ENCODE measurements around the gene CENPF. TPM values are rescaled to one million over a fixed set of nuclear protein-coding genes. Genes with fewer than 3 reads are reported as not detected.

CENPF gene
- total and polyA plus RNA-seq, 11 donors = 0.04 to 8.8 (median 0.70) TPM

DNA sequence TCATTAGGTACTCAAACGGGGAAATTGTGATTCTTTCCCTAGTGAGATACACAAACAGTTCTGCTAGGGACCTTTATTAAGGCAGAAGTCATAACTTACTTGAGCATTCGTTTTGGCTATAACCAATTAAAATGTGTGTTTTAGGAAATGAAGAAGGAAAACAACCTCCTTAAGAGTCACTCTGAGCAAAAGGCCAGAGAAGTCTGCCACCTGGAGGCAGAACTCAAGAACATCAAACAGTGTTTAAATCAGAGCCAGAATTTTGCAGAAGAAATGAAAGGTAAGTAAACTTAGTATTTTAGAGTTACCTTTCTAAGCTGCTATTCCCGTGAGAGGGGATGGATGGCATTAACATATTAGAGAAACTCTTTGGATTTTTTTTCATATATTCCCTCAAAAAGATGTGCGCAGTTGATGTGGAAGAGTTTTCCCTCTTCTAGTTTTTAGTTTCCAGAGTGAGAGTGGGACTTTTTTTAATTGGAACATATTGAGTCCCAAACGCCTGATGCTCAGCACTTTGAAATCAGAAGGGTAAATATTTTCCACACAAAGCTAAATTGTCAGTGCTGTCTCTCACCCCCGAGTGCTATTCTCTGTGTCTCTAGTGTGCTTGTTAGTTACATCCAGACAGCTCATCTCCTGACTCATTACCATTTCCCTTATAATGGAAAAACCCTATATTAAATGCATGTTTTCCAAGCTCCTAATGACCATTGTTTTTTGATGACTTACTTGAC lies 34.9 kb downstream of the CENPF start:
- no peak for DNase-seq
- Histone ChIP-seq H3K9me3 (no peaks in the 10 kb centered on the region), H3K4me1 (no peaks in the 10 kb centered on the region), H3K27me3 (no peaks in the 10 kb centered on the region), H3K36me3 (peaks cover 0 to 18% (median 0%) of the 10 kb centered on the region in 9 donors), H3K27ac (no peak overlapping the region), H3K4me3 (no peak overlapping the region)
- intact Hi-C loops (cut with DNase I) = loop anchor here in 4 of 10 donors (5.0 to 10.0 kb wide), 3 partner anchors 426 to 887 kb away; no protein-coding TSS in a partner anchor
- TF ChIP-seq, protein P1, sequence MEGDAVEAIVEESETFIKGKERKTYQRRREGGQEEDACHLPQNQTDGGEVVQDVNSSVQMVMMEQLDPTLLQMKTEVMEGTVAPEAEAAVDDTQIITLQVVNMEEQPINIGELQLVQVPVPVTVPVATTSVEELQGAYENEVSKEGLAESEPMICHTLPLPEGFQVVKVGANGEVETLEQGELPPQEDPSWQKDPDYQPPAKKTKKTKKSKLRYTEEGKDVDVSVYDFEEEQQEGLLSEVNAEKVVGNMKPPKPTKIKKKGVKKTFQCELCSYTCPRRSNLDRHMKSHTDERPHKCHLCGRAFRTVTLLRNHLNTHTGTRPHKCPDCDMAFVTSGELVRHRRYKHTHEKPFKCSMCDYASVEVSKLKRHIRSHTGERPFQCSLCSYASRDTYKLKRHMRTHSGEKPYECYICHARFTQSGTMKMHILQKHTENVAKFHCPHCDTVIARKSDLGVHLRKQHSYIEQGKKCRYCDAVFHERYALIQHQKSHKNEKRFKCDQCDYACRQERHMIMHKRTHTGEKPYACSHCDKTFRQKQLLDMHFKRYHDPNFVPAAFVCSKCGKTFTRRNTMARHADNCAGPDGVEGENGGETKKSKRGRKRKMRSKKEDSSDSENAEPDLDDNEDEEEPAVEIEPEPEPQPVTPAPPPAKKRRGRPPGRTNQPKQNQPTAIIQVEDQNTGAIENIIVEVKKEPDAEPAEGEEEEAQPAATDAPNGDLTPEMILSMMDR (IDR thresholded peaks at IDR 0.05) = peak; percentile 46 to 75 (median 60)
- TF ChIP-seq POLR2A (IDR thresholded peaks at IDR 0.05) = no peak
- ATAC-seq = no peak
- 73 to 81% (median 79%) methylated on average over 6 of the region's 6 CpGs for WGBS, 4 donors

DNA sequence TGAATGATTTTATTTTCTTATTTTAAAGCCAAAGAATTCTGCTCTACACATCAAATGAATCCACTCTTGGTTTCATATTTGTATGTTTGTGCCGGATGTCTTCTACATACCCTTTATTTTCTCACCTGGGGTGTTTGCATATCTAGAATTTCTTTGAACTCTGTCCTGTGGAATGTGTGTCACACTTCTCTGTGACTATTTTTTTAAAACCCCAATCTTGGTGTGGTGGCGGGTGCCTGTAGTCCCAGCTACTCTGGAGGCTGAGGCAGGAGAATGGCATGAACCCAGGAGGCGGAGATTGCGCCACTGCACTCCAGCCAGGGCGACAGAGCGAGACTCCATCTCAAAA lies 35.4 kb downstream of the CENPF start:
- no peak for DNase-seq
- intact Hi-C loops (cut with DNase I) = loop anchor here in 4 of 10 donors (5.0 to 10.0 kb wide), 3 partner anchors 426 to 886 kb away; no protein-coding TSS in a partner anchor
- Histone ChIP-seq H3K36me3 (peaks cover 0 to 14% (median 0%) of the 10 kb centered on the region in 9 donors), H3K9me3 (no peaks in the 10 kb centered on the region), H3K4me1 (no peaks in the 10 kb centered on the region), H3K27me3 (no peaks in the 10 kb centered on the region), H3K4me3 (no peak overlapping the region), H3K27ac (no peak overlapping the region)
- ATAC-seq = no peak
- TF ChIP-seq, protein P1 (IDR thresholded peaks at IDR 0.05) = no peak
- no peak for TF ChIP-seq POLR2A (IDR thresholded peaks at IDR 0.05)
- WGBS, 4 donors = 89 to 98% (median 98%) methylated on average over 6 of the region's 6 CpGs

DNA sequence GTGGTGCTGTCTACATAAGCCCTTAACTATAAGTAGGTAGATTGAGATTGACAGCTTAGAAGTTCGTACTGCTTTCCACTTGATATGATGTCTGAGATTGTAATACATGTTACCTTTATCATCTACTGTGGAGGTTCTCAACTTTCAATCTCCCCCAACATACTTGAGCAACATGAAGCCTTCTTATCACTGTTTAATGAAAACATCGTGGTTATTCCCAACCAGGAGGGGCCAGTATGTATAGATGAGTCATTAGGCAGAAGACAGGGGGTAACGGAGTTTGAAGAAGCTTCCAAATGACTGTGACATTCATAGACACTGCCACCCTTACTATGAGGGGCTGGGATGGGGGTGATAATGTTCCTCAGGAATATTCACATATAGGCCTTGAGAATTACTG lies 36.0 kb downstream of the CENPF start:
- no peak for DNase-seq
- 82 to 87% (median 85%) methylated on average over 3 of the region's 3 CpGs for WGBS, 4 donors
- intact Hi-C loops (cut with DNase I) = loop anchor here in 4 of 10 donors (5.0 to 10.0 kb wide), 3 partner anchors 427 to 886 kb away; no protein-coding TSS in a partner anchor

More for the DNA sequence above, 36.0 kb downstream of the CENPF start:
- no peaks in the 10 kb centered on the region for H3K9me3 ChIP-seq
- no peak for ATAC-seq
- no peaks in the 10 kb centered on the region for H3K4me1 ChIP-seq
- peaks cover 0 to 8% (median 0%) of the 10 kb centered on the region in 9 donors for H3K36me3 ChIP-seq
- no peak overlapping the region for H3K27ac ChIP-seq
- TF ChIP-seq, protein P1 (IDR thresholded peaks at IDR 0.05) = no peak
- TF ChIP-seq POLR2A (IDR thresholded peaks at IDR 0.05) = no peak
- no peaks in the 10 kb centered on the region for H3K27me3 ChIP-seq
- H3K4me3 ChIP-seq = no peak overlapping the region

All from heart left ventricle (tissue), 16 donors.